SJSA1 (cell line): ENCODE measurements around the gene NDUFA1. TPM values are rescaled to one million over a fixed set of nuclear protein-coding genes. Genes with fewer than 3 reads are reported as not detected.
A peak's percentile ranks its signal among the peaks of the same experiment; 100 is the strongest.
"Not testable (repeated sequence)": the region's sequence is repeated elsewhere in the genome, so short reads cannot be mapped to it uniquely, and the experiment has no call there.

ENCODE experiments used
- DNase-seq, 2 experiments: peaks; one replicate each; pipeline ENCODE4 v3.0.0-alpha.2; 2015 to 2020; ENCODE audit warnings: low spot score in 2 of 2, low read depth in 1 of 2
- H3K27ac ChIP-seq: fragments of 250-450 bp; sonication (Bioruptor Pico); 2 replicates; pipeline ENCODE4 v1.5.1; 2020; ENCODE audit warnings: mild to moderate bottlenecking, moderate library complexity
- H3K27me3 ChIP-seq: fragments of 250-450 bp; sonication (Bioruptor Pico); replicated peaks from 2 replicates; pipeline ENCODE4 v1.5.1; 2020; ENCODE audit warnings: mild to moderate bottlenecking, moderate library complexity
- H3K36me3 ChIP-seq: fragments of 250-450 bp; sonication (Bioruptor Pico); 2 replicates; pipeline ENCODE4 v1.5.1; 2020; ENCODE audit warnings: mild to moderate bottlenecking
- H3K4me1 ChIP-seq: fragments of 250-450 bp; sonication (Bioruptor Pico); replicated peaks from 2 replicates; pipeline ENCODE4 v1.6.1; 2021; ENCODE audit warnings: mild to moderate bottlenecking
- H3K4me3 ChIP-seq: fragments of 250-450 bp; sonication (Bioruptor Pico); 2 replicates; pipeline ENCODE4 v1.5.1; 2020; ENCODE audit warnings: mild to moderate bottlenecking
- H3K9me3 ChIP-seq: fragments of 250-450 bp; sonication (Bioruptor Pico); replicated peaks from 2 replicates; pipeline ENCODE4 v1.5.1; 2020; ENCODE audit warnings: mild to moderate bottlenecking
- total RNA-seq: library from RNA; depleted of rRNA; stranded (reverse); fragments of >200 nt; shearing (Covaris generic); gene quantifications from 2 replicates; pipeline ENCODE4 v1.2.3, GENCODE V29; 2014

NDUFA1 gene
- total RNA-seq, 1 experiment from 2014 or later, result 82.7 TPM

- peak in 1 of 2 experiments; percentile 7 for DNase-seq
- H3K4me3 ChIP-seq, result peak overlapping the region; percentile 11; the same call in 1 of the 2 replicates
- H3K4me1 ChIP-seq, result no peaks in the 10 kb centered on the region
- no peaks in the 10 kb centered on the region for H3K27me3 ChIP-seq
- no peaks in the 10 kb centered on the region for H3K9me3 ChIP-seq
- H3K36me3 ChIP-seq, result no peaks in the 10 kb centered on the region
- H3K27ac ChIP-seq, result no peak overlapping the region
Observed at GRCh38 chrX:119885554-119886428, 14.2 kb downstream of the NDUFA1 start.

GRCh38 chrX:119887721-119888425, 16.2 kb downstream of the NDUFA1 start:
- Histone ChIP-seq H3K4me3 (0 out of 2 replicates have a peak overlapping the region, but pooled peaks have one; percentile 12), H3K27ac (no peak overlapping the region), H3K9me3 (no peaks in the 10 kb centered on the region), H3K36me3 (no peaks in the 10 kb centered on the region), H3K27me3 (no peaks in the 10 kb centered on the region), H3K4me1 (no peaks in the 10 kb centered on the region)
- peak; percentile 29 to 66 for DNase-seq

GRCh38 chrX:119890626-119891025, 19.0 kb downstream of the NDUFA1 start:
- H3K9me3 ChIP-seq, H3K36me3 ChIP-seq: not testable (repeated sequence)

GRCh38 chrX:119891961-119892692, 20.5 kb downstream of the NDUFA1 start:
- H3K36me3 ChIP-seq, H3K27ac ChIP-seq, DNase-seq, H3K27me3 ChIP-seq, H3K9me3 ChIP-seq, H3K4me1 ChIP-seq, H3K4me3 ChIP-seq: not testable (repeated sequence)

More at GRCh38 chrX:119890626-119891025, 19.0 kb downstream of the NDUFA1 start:
- DNase-seq, H3K27ac ChIP-seq, H3K4me3 ChIP-seq, H3K27me3 ChIP-seq, H3K4me1 ChIP-seq: not testable (repeated sequence)

- Histone ChIP-seq H3K27ac (no peak within 1 kb of the TSS), H3K27me3 (no peaks in the 10 kb centered on the region), H3K4me3 (no peak within 1 kb of the TSS), H3K36me3 (no peaks in the 10 kb centered on the region), H3K9me3 (no peaks in the 10 kb centered on the region), H3K4me1 (no peaks in the 10 kb centered on the region)
- DNase-seq, result no peak
Observed at GRCh38 chrX:119895843-119896326, 24.3 kb downstream of the NDUFA1 start, which contains the start of gene AKAP14. Gene AKAP14, plus strand, starts transcription at chrX:119895893. Its CDS starts 7,331 bp downstream, at chrX:119903224.

- Histone ChIP-seq H3K27me3 (no peaks in the 10 kb centered on the region), H3K9me3 (no peaks in the 10 kb centered on the region), H3K27ac (no peak overlapping the region), H3K4me1 (no peaks in the 10 kb centered on the region), H3K4me3 (no peak overlapping the region), H3K36me3 (no peaks in the 10 kb centered on the region)
- no peak for DNase-seq
Observed at GRCh38 chrX:119899125-119899524, 27.5 kb downstream of the NDUFA1 start.

GRCh38 chrX:119900976-119901375, 29.3 kb downstream of the NDUFA1 start:
- Histone ChIP-seq H3K4me1 (no peaks in the 10 kb centered on the region), H3K4me3 (no peak overlapping the region), H3K27ac (no peak overlapping the region), H3K36me3 (no peaks in the 10 kb centered on the region), H3K27me3 (no peaks in the 10 kb centered on the region), H3K9me3 (no peaks in the 10 kb centered on the region)
- no peak for DNase-seq

GRCh38 chrX:119916310-119916709, 44.7 kb downstream of the NDUFA1 start:
- Histone ChIP-seq H3K27ac (no peak overlapping the region), H3K4me3 (no peak overlapping the region), H3K4me1 (no peaks in the 10 kb centered on the region), H3K27me3 (no peaks in the 10 kb centered on the region), H3K36me3 (no peaks in the 10 kb centered on the region), H3K9me3 (no peaks in the 10 kb centered on the region)
- DNase-seq, result no peak

GRCh38 chrX:119917877-119918276, 46.2 kb downstream of the NDUFA1 start:
- no peak overlapping the region for H3K27ac ChIP-seq
- no peaks in the 10 kb centered on the region for H3K4me1 ChIP-seq
- H3K36me3 ChIP-seq, result no peaks in the 10 kb centered on the region
- no peak overlapping the region for H3K4me3 ChIP-seq
- H3K9me3 ChIP-seq, result no peaks in the 10 kb centered on the region
- H3K27me3 ChIP-seq, result no peaks in the 10 kb centered on the region
- no peak for DNase-seq

GRCh38 chrX:119919835-119920585, 48.4 kb downstream of the NDUFA1 start:
- Histone ChIP-seq H3K4me1 (no peaks in the 10 kb centered on the region), H3K4me3 (no peak overlapping the region), H3K27me3 (no peaks in the 10 kb centered on the region), H3K27ac (no peak overlapping the region), H3K9me3 (no peaks in the 10 kb centered on the region), H3K36me3 (no peaks in the 10 kb centered on the region)
- DNase-seq, result no peak

- not testable (repeated sequence) for H3K27ac ChIP-seq, H3K27me3 ChIP-seq, H3K4me1 ChIP-seq, H3K36me3 ChIP-seq, H3K4me3 ChIP-seq, H3K9me3 ChIP-seq, DNase-seq
Observed at GRCh38 chrX:119922391-119922790, 50.8 kb downstream of the NDUFA1 start.
